AG04449 (cell line): Measurements from ENCODE around the gene CHMP1A.
"Not testable (repeated sequence)": the region's sequence is repeated elsewhere in the genome, so short reads cannot be mapped to it uniquely, and the experiment has no call there.

Experiments
- CTCF ChIA-PET: fragments of 350-600 bp; formaldehyde crosslinking; extraction: SDS; loops from one replicate; lab custom pipeline; 2021; ENCODE audit warnings: antibody characterized with exemption; lab: Yijun Ruan, JAX
- POLR2A ChIA-PET: fragments of 400-600, 350-600 bp; formaldehyde crosslinking; extraction: SDS; loops from one replicate; lab custom pipeline; 2020; ENCODE audit warnings: antibody characterized with exemption, inconsistent platforms; lab: Yijun Ruan, JAX
- DNase-seq: peaks from one replicate; pipeline ENCODE4 v3.0.0-alpha.2; 2010; ENCODE audit warnings: low read depth, low spot score
- H3K4me3 ChIP-seq: 2 replicates; pipeline ENCODE4 v1.5.1; 2011; ENCODE audit warnings: low read depth, mild to moderate bottlenecking, control low read depth, low read length
- CTCF ChIP-seq: IDR thresholded peaks from one replicate; pipeline ENCODE4 v1.5.1; 2011; ENCODE audit warnings: mild to moderate bottlenecking, moderate library complexity, low read length, control low read depth, inconsistent platforms; ENCODE audit not compliant: insufficient read depth; ENCODE audit errors: missing control alignments

CHMP1A gene

DNA sequence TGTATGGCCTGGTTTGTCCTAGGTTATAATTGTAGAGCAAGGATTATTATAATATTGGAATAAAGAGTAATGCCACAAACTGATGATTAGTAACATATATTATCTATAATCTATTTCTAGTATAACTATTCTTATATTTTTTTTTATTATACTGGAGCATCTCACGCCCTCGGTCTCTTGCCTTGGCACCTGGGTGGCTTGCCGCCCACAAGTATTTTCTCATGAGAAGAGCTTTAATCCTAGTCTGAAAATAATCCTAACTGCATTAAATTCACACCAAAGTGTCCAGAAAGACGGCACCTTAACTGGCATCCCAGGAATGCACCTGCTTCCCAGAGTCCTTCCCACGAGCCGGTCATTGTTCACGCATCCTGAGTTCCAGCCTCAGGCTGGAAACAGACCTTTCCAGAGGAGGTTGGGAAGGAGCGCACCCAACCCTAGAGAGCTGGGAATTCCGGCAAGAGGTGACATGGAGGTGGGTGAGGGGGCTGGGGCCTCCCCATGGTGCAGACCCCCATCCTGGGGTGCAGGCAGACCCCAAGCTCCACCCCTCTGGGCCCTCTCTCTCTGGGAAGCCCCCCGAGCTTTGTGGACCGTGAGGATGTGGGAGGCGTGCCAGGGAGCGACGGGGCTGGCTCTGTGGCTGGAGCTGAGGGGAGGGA lies 15.9 kb downstream of the CHMP1A start:
- H3K4me3 ChIP-seq: no peak overlapping the region
- POLR2A ChIA-PET: interaction anchor here (0.7 to 0.9 kb wide), 2 partner anchors 59 to 67 kb away, joined by 3 read pairs; no protein-coding TSS in a partner anchor
- no peak for DNase-seq
- CTCF ChIA-PET: interaction anchor here (0.7 to 3.8 kb wide), 32 partner anchors 8 to 449 kb away, joined by 3 to 34 read pairs (median 4); partner anchors contain the start of genes CPNE7 and DPEP1
- TF ChIP-seq CTCF: no peak

DNA sequence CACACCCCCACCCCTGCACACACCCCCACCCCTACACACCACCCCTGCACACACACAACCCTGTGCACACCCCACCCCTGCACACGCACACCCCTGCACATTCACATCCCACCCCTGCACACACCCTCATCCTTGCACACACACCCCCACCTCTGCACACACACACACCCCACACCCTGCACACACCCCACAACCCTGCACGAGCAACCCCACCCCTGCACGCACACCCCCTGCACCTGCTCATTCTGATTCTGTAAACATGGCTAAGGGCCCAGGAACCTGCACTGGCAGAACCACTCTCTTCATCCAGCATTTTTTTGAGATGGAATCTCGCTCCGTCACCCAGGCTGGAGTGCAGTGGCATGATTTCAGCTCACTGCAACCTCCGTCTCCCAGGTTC lies 18.1 kb downstream of the CHMP1A start:
- CTCF ChIA-PET: interaction anchor here (0.7 to 3.6 kb wide), 5 partner anchors 16 to 81 kb away, joined by 3 to 34 read pairs (median 3); partner anchors contain the start of gene CPNE7
- DNase-seq: no peak
- POLR2A ChIA-PET: interaction anchor here (1.1 kb wide), 1 partner anchor 75 kb away, joined by 4 read pairs; no protein-coding TSS in a partner anchor
- H3K4me3 ChIP-seq: no peak overlapping the region
- TF ChIP-seq CTCF: no peak

DNA sequence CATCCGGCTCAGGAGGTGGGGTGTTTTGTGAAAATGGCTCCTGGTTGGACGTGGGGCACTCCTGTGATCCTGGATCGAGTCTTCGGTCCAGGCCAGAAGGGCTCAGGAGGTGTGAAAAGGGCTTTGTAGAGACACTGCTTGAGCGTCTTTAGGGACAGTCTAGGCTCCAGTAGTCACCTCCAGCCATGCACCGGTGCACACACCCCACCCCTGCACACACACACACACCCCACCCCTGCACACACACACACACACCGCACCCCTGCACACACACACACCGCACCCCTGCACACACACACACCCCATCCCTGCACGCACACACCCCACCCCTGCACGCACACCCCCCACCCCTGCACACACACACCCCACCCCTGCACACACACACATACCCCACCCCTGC lies 19.1 kb downstream of the CHMP1A start:
- CTCF ChIA-PET: interaction anchor here (1.6 kb wide), 1 partner anchor 63 kb away, joined by 5 read pairs; the partner anchor contains the start of gene CPNE7
- POLR2A ChIA-PET: no interaction called here
- no peak for TF ChIP-seq CTCF
- no peak for DNase-seq
- no peak overlapping the region for H3K4me3 ChIP-seq

DNA sequence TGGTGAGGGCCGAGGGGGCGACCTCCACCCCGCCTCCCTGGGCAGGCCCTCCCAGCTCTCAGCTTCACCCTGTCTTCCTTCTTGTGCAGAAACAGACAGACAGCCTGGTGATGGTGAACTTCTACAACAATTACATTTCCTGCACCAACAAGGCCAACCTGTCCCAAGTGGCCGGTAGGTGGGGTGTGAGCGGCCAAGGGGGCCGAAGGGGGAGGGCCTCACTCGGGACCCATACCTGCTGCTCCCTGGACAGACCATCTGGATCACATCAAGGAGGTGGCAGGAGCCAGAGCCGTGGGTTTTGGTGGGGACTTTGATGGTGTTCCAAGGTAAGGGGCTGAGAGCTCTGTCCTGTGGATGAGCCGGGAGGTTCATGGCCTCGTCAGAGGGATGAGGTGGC lies 20.1 kb downstream of the CHMP1A start:
- H3K4me3 ChIP-seq: no peak overlapping the region
- DNase-seq: no peak
- ChIA-PET POLR2A (no interaction called here), CTCF (interaction anchor here (0.7 to 1.6 kb wide), 2 partner anchors 16 to 62 kb away, joined by 3 to 5 read pairs; partner anchors contain the start of gene CPNE7)
- TF ChIP-seq CTCF: no peak

- ChIA-PET POLR2A (no interaction called here), CTCF (interaction anchor here (1.6 kb wide), 1 partner anchor 61 kb away, joined by 5 read pairs; the partner anchor contains the start of gene CPNE7)
- no peak for TF ChIP-seq CTCF
- no peak for DNase-seq
- H3K4me3 ChIP-seq: no peak overlapping the region
Observed at GRCh38 chr16:89636663-89637062, 20.8 kb downstream of the CHMP1A start.

GRCh38 chr16:89634463-89635385 lies 22.8 kb downstream of the CHMP1A start:
- H3K4me3 ChIP-seq, POLR2A ChIA-PET, DNase-seq: not testable (repeated sequence)
- CTCF ChIA-PET: interaction anchor here (2.8 kb wide), 1 partner anchor 7 kb away, joined by 20 read pairs; no protein-coding TSS in a partner anchor
